SU-DHL-6 (cell line): Measurements from ENCODE around the gene PHACTR1.

Experiments
- EZH2phosphoT487 ChIP-seq: fragments of 200-600 bp; sonication (generic), shearing (Covaris generic); conservative IDR thresholded peaks from 2 replicates; pipeline ENCODE4 v1.6.1; 2018; ENCODE audit warnings: mild to moderate bottlenecking, antibody characterized with exemption, low read length, moderate library complexity, mixed read lengths
- TF ChIP-seq, protein P1 (sequence below): fragments of 200-600 bp; sonication (generic); IDR thresholded peaks from one replicate; pipeline ENCODE4 v1.5.1; 2017; ENCODE audit warnings: antibody characterized with exemption, mild to moderate bottlenecking, low read length, moderate library complexity; ENCODE audit not compliant: insufficient read depth, poor library complexity, severe bottlenecking

DNA sequence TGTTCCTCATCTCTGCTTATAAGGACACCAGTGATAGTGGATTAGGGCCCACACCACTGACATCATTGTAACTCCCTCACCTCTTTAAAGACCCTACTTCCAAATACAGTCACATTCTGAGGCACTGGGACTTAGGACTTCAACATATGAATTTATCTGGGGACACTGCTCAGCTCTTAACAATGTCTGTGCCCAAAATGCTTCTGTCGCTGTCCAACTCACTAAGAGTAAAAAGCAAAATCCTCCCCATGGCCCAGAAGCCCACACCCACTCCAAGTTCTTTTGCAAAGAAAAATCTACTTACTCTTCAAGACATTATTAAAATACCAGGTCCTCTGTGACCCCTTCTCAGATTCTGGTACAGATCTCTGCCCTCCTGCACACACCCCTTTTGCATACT is 495.5 kb downstream of the PHACTR1 start:
- TF ChIP-seq, protein P1, sequence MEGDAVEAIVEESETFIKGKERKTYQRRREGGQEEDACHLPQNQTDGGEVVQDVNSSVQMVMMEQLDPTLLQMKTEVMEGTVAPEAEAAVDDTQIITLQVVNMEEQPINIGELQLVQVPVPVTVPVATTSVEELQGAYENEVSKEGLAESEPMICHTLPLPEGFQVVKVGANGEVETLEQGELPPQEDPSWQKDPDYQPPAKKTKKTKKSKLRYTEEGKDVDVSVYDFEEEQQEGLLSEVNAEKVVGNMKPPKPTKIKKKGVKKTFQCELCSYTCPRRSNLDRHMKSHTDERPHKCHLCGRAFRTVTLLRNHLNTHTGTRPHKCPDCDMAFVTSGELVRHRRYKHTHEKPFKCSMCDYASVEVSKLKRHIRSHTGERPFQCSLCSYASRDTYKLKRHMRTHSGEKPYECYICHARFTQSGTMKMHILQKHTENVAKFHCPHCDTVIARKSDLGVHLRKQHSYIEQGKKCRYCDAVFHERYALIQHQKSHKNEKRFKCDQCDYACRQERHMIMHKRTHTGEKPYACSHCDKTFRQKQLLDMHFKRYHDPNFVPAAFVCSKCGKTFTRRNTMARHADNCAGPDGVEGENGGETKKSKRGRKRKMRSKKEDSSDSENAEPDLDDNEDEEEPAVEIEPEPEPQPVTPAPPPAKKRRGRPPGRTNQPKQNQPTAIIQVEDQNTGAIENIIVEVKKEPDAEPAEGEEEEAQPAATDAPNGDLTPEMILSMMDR = no peak
- no peak for TF ChIP-seq EZH2phosphoT487
